GM19467 (cell line): ENCODE results near the gene CTNNA2.

Experiments used
- ATAC-seq: cut with Tn5 transposase; IDR thresholded peaks from one replicate; pipeline ENCODE4 v1.9.1; 2021; ENCODE audit warnings: mild to moderate bottlenecking, moderate library complexity; ENCODE audit not compliant: unreplicated experiment

The CTNNA2 gene

GRCh38 chr2:80363330-80363729 is 850.5 kb downstream of the CTNNA2 start:
- no peak for ATAC-seq

- ATAC-seq: no peak
Measured at GRCh38 chr2:80363791-80364349, 851.0 kb downstream of the CTNNA2 start.

- no peak for ATAC-seq
Measured at GRCh38 chr2:80364524-80365212, 851.8 kb downstream of the CTNNA2 start.

DNA sequence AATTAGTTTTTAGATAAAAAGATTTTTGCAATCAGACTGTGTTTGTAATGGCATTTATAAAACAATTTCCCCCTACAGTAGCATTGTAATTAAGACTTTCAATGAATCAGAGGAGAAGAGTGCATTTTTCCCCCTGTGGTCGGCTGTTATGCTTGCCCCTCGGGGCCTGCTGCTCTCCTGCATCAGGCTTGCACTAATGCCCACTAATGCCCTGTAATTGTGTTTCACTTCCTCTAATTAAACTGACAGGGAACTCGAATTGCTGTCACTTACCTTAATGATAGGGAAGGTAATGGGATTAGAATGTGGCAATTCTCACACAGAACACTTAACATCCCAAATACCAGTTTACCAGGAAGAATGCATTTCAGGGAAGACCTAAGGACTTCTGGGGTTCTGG is 852.9 kb downstream of the CTNNA2 start:
- no peak for ATAC-seq

- ATAC-seq: no peak
Measured at GRCh38 chr2:80370375-80371009, 857.6 kb downstream of the CTNNA2 start.

DNA sequence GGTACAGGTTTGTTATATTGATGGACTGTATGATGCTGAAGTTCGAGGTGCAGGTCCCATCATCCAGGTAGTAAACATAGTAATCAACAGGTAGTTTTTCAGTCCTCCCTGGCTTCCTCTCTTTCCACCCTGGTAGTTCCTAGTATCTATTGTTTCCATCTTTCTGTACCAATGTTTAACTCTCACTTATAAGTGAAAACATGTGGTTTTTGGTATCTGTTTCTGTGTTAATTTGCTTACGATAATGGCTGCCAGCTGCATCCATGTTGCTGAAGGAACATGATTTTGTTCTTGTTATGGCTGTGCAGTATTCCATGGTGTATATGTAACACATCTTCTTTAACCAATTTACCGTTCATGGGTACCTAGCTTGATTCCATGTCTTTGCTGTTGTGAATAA is 861.3 kb downstream of the CTNNA2 start:
- ATAC-seq: no peak

DNA sequence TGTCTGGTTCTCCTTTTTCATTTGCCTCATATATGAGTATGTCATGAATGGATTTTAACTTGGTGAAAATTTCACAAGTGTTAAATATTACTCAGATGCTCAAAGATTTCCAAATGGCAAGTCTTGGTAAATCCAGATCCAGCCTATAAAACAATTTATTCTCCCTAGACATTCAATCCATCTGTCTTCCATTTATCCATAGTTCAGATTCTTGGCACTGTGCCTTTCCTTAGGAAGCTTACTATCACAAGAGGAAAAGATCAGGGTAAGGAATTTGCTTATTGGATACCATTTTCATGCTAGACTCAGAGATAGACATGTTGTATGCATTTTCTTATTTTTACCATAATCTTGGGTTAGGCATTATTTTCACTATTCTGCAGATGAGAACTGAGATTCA is 864.2 kb downstream of the CTNNA2 start:
- ATAC-seq: no peak

- ATAC-seq: no peak
Measured at GRCh38 chr2:80380736-80381135, 867.9 kb downstream of the CTNNA2 start.

DNA sequence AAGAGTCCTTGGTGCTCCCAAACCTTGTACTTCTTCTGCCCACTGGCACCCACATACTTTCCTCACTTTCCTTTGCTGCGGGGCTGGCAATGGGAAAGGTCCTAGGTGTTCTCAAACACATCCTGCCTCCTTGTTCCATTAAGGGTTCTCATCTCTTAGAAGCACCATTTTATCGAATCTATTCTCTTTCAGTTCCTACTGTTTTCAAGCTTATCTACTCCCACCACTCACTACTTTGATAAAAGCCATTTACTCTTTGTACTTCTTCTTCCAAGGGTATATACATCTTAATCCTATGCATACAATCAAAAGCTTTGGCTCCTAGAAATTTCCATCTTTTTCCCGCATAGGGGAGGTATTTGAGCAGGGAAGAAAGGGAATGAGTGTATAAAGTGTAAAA is 868.8 kb downstream of the CTNNA2 start:
- ATAC-seq: no peak

GRCh38 chr2:80392441-80392840 is 879.6 kb downstream of the CTNNA2 start:
- ATAC-seq: no peak

DNA sequence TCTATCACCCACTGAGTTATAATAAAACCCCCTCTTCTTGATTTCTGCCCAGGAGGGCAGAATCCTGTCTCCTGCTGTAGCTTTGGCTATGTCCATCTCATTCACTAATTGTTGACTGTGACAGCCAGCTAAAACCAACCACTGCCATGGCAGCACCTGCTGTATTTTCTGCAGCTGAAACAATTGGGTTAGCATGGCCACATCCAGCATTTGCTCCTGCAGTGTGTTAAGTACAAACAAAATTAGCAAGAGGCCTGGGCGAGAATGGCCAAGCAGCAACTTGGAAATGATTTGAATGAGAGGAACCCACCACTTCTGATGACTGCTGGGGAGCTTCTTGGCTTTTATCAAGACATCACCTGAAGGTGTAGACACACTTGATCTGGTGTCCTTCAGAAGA is 881.1 kb downstream of the CTNNA2 start:
- no peak for ATAC-seq

GRCh38 chr2:80395251-80395650 is 882.4 kb downstream of the CTNNA2 start:
- ATAC-seq: no peak

- ATAC-seq: no peak
Measured at GRCh38 chr2:80396276-80396675, 883.4 kb downstream of the CTNNA2 start.

- ATAC-seq: no peak
Measured at GRCh38 chr2:80403081-80403480, 890.2 kb downstream of the CTNNA2 start.

DNA sequence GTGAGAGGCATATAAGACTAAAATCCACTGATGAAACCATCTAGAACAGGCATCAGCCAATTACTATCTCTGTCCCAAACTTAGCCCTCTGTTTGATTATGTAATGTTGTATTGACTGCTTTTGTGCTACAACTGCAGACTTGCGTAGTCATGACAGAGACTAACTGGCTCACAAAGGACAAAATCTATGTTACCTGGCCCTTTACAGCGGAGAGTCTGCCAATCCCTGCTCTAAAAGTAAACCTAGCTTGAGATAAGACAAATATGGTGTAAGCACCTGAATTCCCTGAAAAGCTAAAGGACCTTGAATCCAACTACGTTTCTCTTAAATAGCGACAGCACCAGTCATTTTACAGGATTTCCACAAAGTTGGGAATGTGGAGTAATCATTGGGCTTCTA is 894.5 kb downstream of the CTNNA2 start:
- no peak for ATAC-seq

DNA sequence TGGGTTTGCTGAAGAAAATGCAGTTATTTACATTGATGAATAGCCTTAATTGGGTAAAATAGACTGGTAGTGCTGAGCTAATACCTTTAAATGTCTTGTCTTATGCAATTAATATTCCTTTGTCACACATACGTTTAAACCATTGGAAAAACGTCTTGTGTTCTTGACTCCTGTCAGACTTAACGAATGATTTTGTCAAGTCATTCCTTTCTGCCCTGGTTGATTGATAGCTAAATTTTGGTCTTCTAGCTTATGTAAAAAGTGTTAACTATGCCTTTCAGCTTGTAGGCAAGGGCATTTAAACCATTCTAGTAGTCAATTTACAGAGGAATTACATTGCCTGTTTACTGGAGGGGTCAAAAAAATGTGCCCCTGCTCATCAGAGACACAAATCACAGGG is 897.5 kb downstream of the CTNNA2 start:
- no peak for ATAC-seq

GRCh38 chr2:80413136-80413535 is 900.3 kb downstream of the CTNNA2 start:
- no peak for ATAC-seq

- ATAC-seq: no peak
Measured at GRCh38 chr2:80417737-80418136, 904.9 kb downstream of the CTNNA2 start.

GRCh38 chr2:80420530-80421208 is 907.8 kb downstream of the CTNNA2 start:
- no peak for ATAC-seq

GRCh38 chr2:80429251-80429650 is 916.4 kb downstream of the CTNNA2 start:
- no peak for ATAC-seq

- ATAC-seq: no peak
Measured at GRCh38 chr2:80437959-80438358, 925.1 kb downstream of the CTNNA2 start.

DNA sequence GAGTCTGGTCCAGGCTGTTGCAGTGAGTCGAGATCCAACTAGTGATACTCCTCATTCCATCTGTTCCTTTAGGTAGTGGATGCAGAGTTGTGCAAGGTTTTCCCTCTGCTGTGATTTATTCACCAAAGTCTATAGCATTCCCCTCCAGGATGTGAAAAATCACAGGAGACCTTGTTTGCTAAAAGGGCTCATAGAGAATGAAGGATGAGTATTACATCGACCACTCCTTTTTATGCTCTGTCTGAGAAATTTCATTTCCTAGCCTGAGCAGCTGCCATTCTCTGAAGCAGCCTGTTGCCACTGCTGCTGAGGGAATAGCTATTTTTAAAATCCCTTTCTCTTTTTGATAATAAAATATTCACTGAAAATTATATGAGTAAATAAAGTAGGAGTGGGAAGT is 925.8 kb downstream of the CTNNA2 start:
- ATAC-seq: no peak
